ENCODE data around the gene KCNIP4. TPM values are rescaled to one million over a fixed set of nuclear protein-coding genes. Genes with fewer than 3 reads are reported as not detected.

Gene KCNIP4
- total and polyA plus RNA-seq, 2 donors (not counting 1 experiment from before 2014, with no cell fraction given), result not detected

DNA sequence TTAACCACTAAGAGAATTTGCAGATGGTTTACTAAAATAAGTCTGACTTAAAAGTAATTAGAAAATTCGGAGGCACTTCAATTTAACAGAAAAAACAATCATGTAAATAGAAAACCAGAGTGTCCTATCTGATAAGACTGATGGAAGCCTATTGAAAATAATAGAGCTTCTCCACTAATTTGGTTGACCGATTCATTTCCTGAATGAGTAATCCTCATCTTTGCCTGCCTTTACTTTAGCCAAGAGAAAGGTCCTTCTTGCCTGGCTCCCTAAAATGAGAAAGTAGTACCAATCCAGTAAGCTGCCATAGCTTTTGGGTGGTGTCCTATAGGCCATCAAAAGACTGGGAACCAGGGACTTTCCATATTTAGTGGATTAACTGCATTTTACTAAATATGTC lies 48.4 kb downstream of the KCNIP4 start:
- no peaks in the 10 kb centered on the region for H3K27me3 ChIP-seq (replicated peaks in 1 of 4; ENCODE audit: control extremely low read depth in 1 of 4, control insufficient read depth in 3 of 4, insufficient read depth in 4 of 4, low read length in 3 of 4)

DNA sequence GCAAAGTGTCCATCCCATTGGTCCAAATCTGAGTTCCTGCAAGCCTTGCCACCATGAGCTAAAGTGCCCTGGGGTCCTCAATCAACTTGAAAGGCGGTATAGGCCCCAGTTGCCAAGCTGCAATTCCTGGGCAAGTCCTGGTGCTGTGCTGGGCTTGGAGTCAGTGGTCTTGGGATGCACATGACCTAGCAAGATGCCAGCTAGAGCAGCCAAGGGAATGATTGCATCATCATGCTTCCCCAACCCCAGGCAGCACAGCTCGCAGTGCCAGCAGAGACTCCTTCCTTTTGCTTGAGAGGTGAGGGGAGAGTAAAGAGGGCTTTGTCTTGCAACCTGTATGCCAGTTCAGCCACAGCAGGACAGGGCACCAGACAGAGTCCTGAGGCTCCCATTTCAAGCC lies 50.5 kb downstream of the KCNIP4 start:
- H2AFZ ChIP-seq (ENCODE audit: insufficient read depth, low read depth, low read length, poor library complexity, severe bottlenecking), result no peak overlapping the region
- H3K79me2 ChIP-seq (ENCODE audit: control insufficient read depth, insufficient read depth, low read length), result no peaks in the 10 kb centered on the region
- no peaks in the 10 kb centered on the region for H3K27me3 ChIP-seq (replicated peaks in 1 of 4; ENCODE audit: control extremely low read depth in 1 of 4, control insufficient read depth in 3 of 4, insufficient read depth in 4 of 4, low read length in 3 of 4)
- no peak overlapping the region for H3K9ac ChIP-seq (ENCODE audit: low read length)
- ChIA-PET POLR2A (no interaction called here), CTCF (no interaction called here)
- no peaks in the 10 kb centered on the region for H3K4me1 Mint-ChIP-seq
- 64% methylated on average over 1 of the region's 2 CpGs for WGBS (ENCODE audit: insufficient coverage)
- no peak overlapping the region for H3K4me3 Mint-ChIP-seq
- intact Hi-C loops (cut with micrococcal nuclease), result no loop called here
- no peak overlapping the region for H3K27ac ChIP-seq (ENCODE audit: low read length in 2 of 2)
- H3K4me2 ChIP-seq (replicated peaks; ENCODE audit: low read depth, low read length, poor library complexity, severe bottlenecking), result no peak overlapping the region
- H4K20me1 ChIP-seq (ENCODE audit: control insufficient read depth, insufficient read depth, low read length, poor library complexity, severe bottlenecking), result no peaks in the 10 kb centered on the region
- no peak for DNase-seq
- H3K9me3 Mint-ChIP-seq (ENCODE audit: insufficient read depth), result peaks cover 5% of the 10 kb centered on the region
- no peak for ATAC-seq (ENCODE audit: low read depth)
- no peak overlapping the region for H3K4me3 ChIP-seq (ENCODE audit: control extremely low read depth in 1 of 5, extremely low read depth in 1 of 5, insufficient read depth in 1 of 5, low read depth in 2 of 5, low read length in 4 of 5)
- no peak overlapping the region for H3K27ac Mint-ChIP-seq
- H3K36me3 ChIP-seq (replicated peaks in 1 of 2; ENCODE audit: control extremely low read depth in 1 of 2, control insufficient read depth in 1 of 2, extremely low read depth in 1 of 2, insufficient read depth in 2 of 2, low read length in 1 of 2), result no peaks in the 10 kb centered on the region
- no peaks in the 10 kb centered on the region for H3K27me3 Mint-ChIP-seq
- no peaks in the 10 kb centered on the region for H3K4me1 ChIP-seq (ENCODE audit: control insufficient read depth in 2 of 2, insufficient read depth in 2 of 2, low read length in 2 of 2)
- no peak for TF ChIP-seq EZH2 (IDR thresholded peaks at IDR 0.05; ENCODE audit: borderline replicate concordance, insufficient read depth, low read depth, low read length, poor library complexity, severe bottlenecking)
- TF ChIP-seq CTCF (IDR thresholded peaks at IDR 0.05), result no peak
- H3K9me3 ChIP-seq (ENCODE audit: control extremely low read depth in 1 of 3, control insufficient read depth in 2 of 3, insufficient read depth in 1 of 3, low read length in 2 of 3), result peaks cover 0 to 6% (median 0%) of the 10 kb centered on the region in 3 donors

More for the DNA sequence above, 48.4 kb downstream of the KCNIP4 start:
- Histone ChIP-seq H2AFZ (ENCODE audit: insufficient read depth, low read depth, low read length, poor library complexity, severe bottlenecking) (no peak overlapping the region), H3K9ac (ENCODE audit: low read length) (no peak overlapping the region), H3K79me2 (ENCODE audit: control insufficient read depth, insufficient read depth, low read length) (no peaks in the 10 kb centered on the region), H4K20me1 (ENCODE audit: control insufficient read depth, insufficient read depth, low read length, poor library complexity, severe bottlenecking) (no peaks in the 10 kb centered on the region), H3K9me3 (ENCODE audit: control extremely low read depth in 1 of 3, control insufficient read depth in 2 of 3, insufficient read depth in 1 of 3, low read length in 2 of 3) (peaks cover 0 to 6% (median 0%) of the 10 kb centered on the region in 3 donors), H3K4me2 (replicated peaks; ENCODE audit: low read depth, low read length, poor library complexity, severe bottlenecking) (no peak overlapping the region), H3K36me3 (replicated peaks in 1 of 2; ENCODE audit: control extremely low read depth in 1 of 2, control insufficient read depth in 1 of 2, extremely low read depth in 1 of 2, insufficient read depth in 2 of 2, low read length in 1 of 2) (no peaks in the 10 kb centered on the region), H3K4me1 (ENCODE audit: control insufficient read depth in 2 of 2, insufficient read depth in 2 of 2, low read length in 2 of 2) (no peaks in the 10 kb centered on the region), H3K4me3 (ENCODE audit: control extremely low read depth in 1 of 5, extremely low read depth in 1 of 5, insufficient read depth in 1 of 5, low read depth in 2 of 5, low read length in 4 of 5) (no peak overlapping the region), H3K27ac (ENCODE audit: low read length in 2 of 2) (no peak overlapping the region)
- ATAC-seq (ENCODE audit: low read depth) (no peak), DNase-seq (no peak)
- intact Hi-C loops (cut with micrococcal nuclease), result no loop called here
- no peak overlapping the region for H3K4me3 Mint-ChIP-seq
- POLR2A ChIA-PET, result no interaction called here
- no peak for TF ChIP-seq EZH2 (IDR thresholded peaks at IDR 0.05; ENCODE audit: borderline replicate concordance, insufficient read depth, low read depth, low read length, poor library complexity, severe bottlenecking)
- TF ChIP-seq CTCF (IDR thresholded peaks at IDR 0.05), result no peak
- no peak overlapping the region for H3K27ac Mint-ChIP-seq
- CTCF ChIA-PET, result no interaction called here
- peaks cover 5% of the 10 kb centered on the region for H3K9me3 Mint-ChIP-seq (ENCODE audit: insufficient read depth)
- no peaks in the 10 kb centered on the region for H3K4me1 Mint-ChIP-seq
- WGBS (ENCODE audit: insufficient coverage), result no CpG with 5 or more reads among the region's 2 CpGs
- no peaks in the 10 kb centered on the region for H3K27me3 Mint-ChIP-seq
